MCF 10A (cell line): ENCODE results near the gene PFN1. TPM values are rescaled to one million over a fixed set of nuclear protein-coding genes. Genes with fewer than 3 reads are reported as not detected.

Experiments used
- BruUV-seq: library from RNA; stranded (reverse); fragments of 400-500 nt; replicated peaks from 2 replicates; lab custom pipeline; 2021; lab: Mats Ljungman, UMichigan
- CTCF ChIA-PET: fragments of 300-600 bp; sonication (Branson Sonifier 250); formaldehyde crosslinking; extraction: SDS; loops from one replicate; lab custom pipeline; 2021; ENCODE audit warnings: antibody characterized with exemption, inconsistent platforms; lab: Yijun Ruan, JAX
- POLR2A ChIA-PET: fragments of 300-600, 350-650 bp; sonication (Branson Sonifier 250); formaldehyde crosslinking; extraction: SDS; loops from one replicate; lab custom pipeline; 2020; ENCODE audit warnings: antibody characterized with exemption, inconsistent platforms; lab: Yijun Ruan, JAX
- DNase-seq: peaks from one replicate; pipeline ENCODE4 v3.0.0-alpha.2; 2018; ENCODE audit not compliant: unreplicated experiment
- H3K27ac Mint-ChIP-seq: one replicate; pipeline ENCODE4 v1.8.0; 2022; ENCODE audit warnings: mild to moderate bottlenecking, low read depth, mixed read lengths; ENCODE audit not compliant: unreplicated experiment
- H3K27me3 Mint-ChIP-seq: one replicate; pipeline ENCODE4 v1.8.0; 2022; ENCODE audit warnings: mixed read lengths; ENCODE audit not compliant: insufficient read depth, unreplicated experiment
- H3K36me3 Mint-ChIP-seq: one replicate; pipeline ENCODE4 v1.8.0; 2022; ENCODE audit warnings: mild to moderate bottlenecking, moderate library complexity, mixed read lengths; ENCODE audit not compliant: insufficient read depth, unreplicated experiment
- H3K4me1 Mint-ChIP-seq: one replicate; pipeline ENCODE4 v1.8.0; 2022; ENCODE audit warnings: mixed read lengths; ENCODE audit not compliant: insufficient read depth, unreplicated experiment
- H3K4me3 Mint-ChIP-seq: one replicate; pipeline ENCODE4 v1.8.0; 2022; ENCODE audit warnings: mild to moderate bottlenecking, moderate library complexity, mixed read lengths; ENCODE audit not compliant: unreplicated experiment
- H3K9me3 Mint-ChIP-seq: one replicate; pipeline ENCODE4 v1.8.0; 2022; ENCODE audit warnings: mixed read lengths; ENCODE audit not compliant: unreplicated experiment
- CTCF ChIP-seq: fragments of 200-600 bp; IDR thresholded peaks from one replicate; pipeline ENCODE4 v1.8.0; 2022; ENCODE audit warnings: antibody characterized with exemption, mild to moderate bottlenecking; ENCODE audit not compliant: unreplicated experiment
- intact Hi-C: fragments of 100-400 bp; cut with micrococcal nuclease; formaldehyde crosslinking; loops from 2 replicates; pipeline ENCODE4 v1.14.1; 2022
- total RNA-seq: library from RNA; stranded (reverse); gene quantifications from 2 replicates; pipeline ENCODE4 v1.2.3, GENCODE V29; 2022

PFN1 gene
- total RNA-seq, 1 experiment from 2014 or later: 1,106 TPM

GRCh38 chr17:4934173-4934979 is 14.0 kb downstream of the PFN1 start:
- H3K27ac Mint-ChIP-seq: no peak overlapping the region
- H3K27me3 Mint-ChIP-seq: no peaks in the 10 kb centered on the region
- peak overlapping the region; percentile 19 for H3K4me3 Mint-ChIP-seq
- H3K9me3 Mint-ChIP-seq: no peaks in the 10 kb centered on the region
- ChIA-PET POLR2A (interaction anchor here (0.6 to 2.6 kb wide), 10 partner anchors 11 to 188 kb away, joined by 3 to 11 read pairs (median 4); no protein-coding TSS in a partner anchor), CTCF (interaction anchor here (0.6 to 1.6 kb wide), 8 partner anchors 9 to 488 kb away, joined by 3 to 8 read pairs (median 3); no protein-coding TSS in a partner anchor)
- H3K36me3 Mint-ChIP-seq: peaks cover 38% of the 10 kb centered on the region
- DNase-seq: peak; percentile 42
- BruUV-seq: no TSS peak
- TF ChIP-seq CTCF: peak; percentile 31
- H3K4me1 Mint-ChIP-seq: peaks cover 16% of the 10 kb centered on the region
- intact Hi-C loops: loop anchor here (1.0 kb wide), 1 partner anchor 25 kb away; no protein-coding TSS in a partner anchor

- Mint-ChIP-seq H3K9me3 (no peaks in the 10 kb centered on the region), H3K36me3 (peaks cover 41% of the 10 kb centered on the region), H3K4me3 (peak overlapping the region; percentile 19), H3K27me3 (no peaks in the 10 kb centered on the region), H3K4me1 (peaks cover 16% of the 10 kb centered on the region), H3K27ac (no peak overlapping the region)
- no peak for DNase-seq
- intact Hi-C loops: loop anchor here (1.0 kb wide), 1 partner anchor 24 kb away; no protein-coding TSS in a partner anchor
- BruUV-seq: no TSS peak
- no peak for TF ChIP-seq CTCF
- ChIA-PET POLR2A (interaction anchor here (0.8 to 2.6 kb wide), 7 partner anchors 10 to 146 kb away, joined by 3 to 11 read pairs (median 5); no protein-coding TSS in a partner anchor), CTCF (interaction anchor here (0.6 to 1.6 kb wide), 3 partner anchors 8 to 88 kb away, joined by 3 to 8 read pairs (median 4); no protein-coding TSS in a partner anchor)
These were observed 14.7 kb downstream of the PFN1 start for GRCh38 chr17:4933646-4934045.

GRCh38 chr17:4932756-4933155 is 15.6 kb downstream of the PFN1 start:
- no peak overlapping the region for H3K27ac Mint-ChIP-seq
- TF ChIP-seq CTCF: no peak
- CTCF ChIA-PET: interaction anchor here (0.7 kb wide), 1 partner anchor 425 kb away, joined by 3 read pairs; no protein-coding TSS in a partner anchor
- no TSS peak for BruUV-seq
- DNase-seq: no peak
- peaks cover 36% of the 10 kb centered on the region for H3K36me3 Mint-ChIP-seq
- POLR2A ChIA-PET: interaction anchor here (1.2 kb wide), 1 partner anchor 24 kb away, joined by 3 read pairs; no protein-coding TSS in a partner anchor
- intact Hi-C loops: no loop called here
- no peak overlapping the region for H3K4me3 Mint-ChIP-seq
- H3K9me3 Mint-ChIP-seq: no peaks in the 10 kb centered on the region
- H3K4me1 Mint-ChIP-seq: peaks cover 11% of the 10 kb centered on the region
- no peaks in the 10 kb centered on the region for H3K27me3 Mint-ChIP-seq

- no TSS peak for BruUV-seq
- H3K27me3 Mint-ChIP-seq: no peaks in the 10 kb centered on the region
- no peaks in the 10 kb centered on the region for H3K9me3 Mint-ChIP-seq
- ChIA-PET POLR2A (no interaction called here), CTCF (interaction anchor here (0.6 to 0.7 kb wide), 2 partner anchors 222 to 426 kb away, joined by 3 read pairs; partner anchors contain the start of gene ARRB2)
- H3K27ac Mint-ChIP-seq: no peak within 1 kb of the TSS
- H3K4me3 Mint-ChIP-seq: no peak within 1 kb of the TSS
- no peak for TF ChIP-seq CTCF
- H3K36me3 Mint-ChIP-seq: peaks cover 28% of the 10 kb centered on the region
- peaks cover 11% of the 10 kb centered on the region for H3K4me1 Mint-ChIP-seq
- no peak for DNase-seq
- intact Hi-C loops: no loop called here
These were observed 16.4 kb downstream of the PFN1 start, which contains the start of gene GP1BA for GRCh38 chr17:4931963-4932362. GP1BA (plus strand) TSS chr17:4932277; CDS start chr17:4932605, 328 bp downstream.
